Right atrium auricular region (tissue), 2 donors: ENCODE measurements around the gene NOS1AP. TPM values are rescaled to one million over a fixed set of nuclear protein-coding genes. Genes with fewer than 3 reads are reported as not detected.

Experiments used
- DNase-seq: peaks from one replicate; pipeline ENCODE4 v3.0.0-alpha.2; 2019; ENCODE audit warnings: low spot score
- H3K27ac ChIP-seq, 2 donors: fragments of 200-600 bp; sonication (generic); 1 replicate in 1 of 2; 2 replicates in 1 of 2; pipeline ENCODE4 v1.5.1; 2016 to 2019
- H3K27me3 ChIP-seq, 2 donors: fragments of 200-600 bp; sonication (generic); one replicate each; pipeline versions ENCODE4 v1.5.1 to v1.6.0; 2017 to 2019
- H3K36me3 ChIP-seq: fragments of 200-600 bp; sonication (generic); one replicate; pipeline ENCODE4 v1.5.1; 2016
- H3K4me1 ChIP-seq, 2 donors: fragments of 200-600 bp; sonication (generic); one replicate each; pipeline versions ENCODE4 v1.5.1 to v1.6.0; 2017 to 2019
- H3K4me3 ChIP-seq, 2 donors: fragments of 200-600 bp; sonication (generic); 1 replicate in 1 of 2; 2 replicates in 1 of 2; pipeline ENCODE4 v1.5.1; 2017 to 2019; ENCODE audit warnings: mild to moderate bottlenecking in 1 of 2, moderate library complexity in 1 of 2
- H3K9me3 ChIP-seq, 2 donors: fragments of 200-600 bp; sonication (generic); one replicate each; pipeline ENCODE4 v1.5.1; 2019
- CTCF ChIP-seq, 2 donors: fragments of 200-600 bp; sonication (generic); IDR thresholded peaks; one replicate each; pipeline ENCODE4 v1.5.1; 2019; ENCODE audit warnings: antibody characterized with exemption in 2 of 2
- total RNA-seq, 2 donors: library from RNA; depleted of rRNA; stranded (reverse); fragments of >200 nt; gene quantifications; one replicate each; pipeline ENCODE4 v1.1.0, GENCODE V29; 2016

The NOS1AP gene
- total RNA-seq, 2 donors from 2014 or later: 2.2 to 2.4 TPM

GRCh38 chr1:162222730-162223129, 153.2 kb downstream of the NOS1AP start:
- no peaks in the 10 kb centered on the region for H3K36me3 ChIP-seq
- no peak overlapping the region for H3K27ac ChIP-seq
- H3K4me1 ChIP-seq: peaks cover 0 to 15% of the 10 kb centered on the region in 2 donors
- no peak for DNase-seq
- no peaks in the 10 kb centered on the region for H3K9me3 ChIP-seq
- no peak for TF ChIP-seq CTCF (IDR thresholded peaks at IDR 0.05)
- H3K4me3 ChIP-seq: no peak overlapping the region
- H3K27me3 ChIP-seq: no peaks in the 10 kb centered on the region

GRCh38 chr1:162223488-162223887, 154.0 kb downstream of the NOS1AP start:
- H3K9me3 ChIP-seq: no peaks in the 10 kb centered on the region
- no peak for DNase-seq
- no peaks in the 10 kb centered on the region for H3K36me3 ChIP-seq
- no peaks in the 10 kb centered on the region for H3K27me3 ChIP-seq
- TF ChIP-seq CTCF (IDR thresholded peaks at IDR 0.05): no peak
- H3K4me3 ChIP-seq: no peak overlapping the region
- H3K4me1 ChIP-seq: peaks cover 0 to 8% of the 10 kb centered on the region in 2 donors
- H3K27ac ChIP-seq: no peak overlapping the region

GRCh38 chr1:162224267-162224666, 154.8 kb downstream of the NOS1AP start:
- no peak for DNase-seq
- no peaks in the 10 kb centered on the region for H3K4me1 ChIP-seq
- no peak overlapping the region for H3K27ac ChIP-seq
- H3K27me3 ChIP-seq: no peaks in the 10 kb centered on the region
- no peaks in the 10 kb centered on the region for H3K9me3 ChIP-seq
- no peak for TF ChIP-seq CTCF (IDR thresholded peaks at IDR 0.05)
- no peak overlapping the region for H3K4me3 ChIP-seq
- no peaks in the 10 kb centered on the region for H3K36me3 ChIP-seq

- Histone ChIP-seq H3K27ac (no peak overlapping the region), H3K36me3 (no peaks in the 10 kb centered on the region), H3K4me1 (peaks cover 0 to 11% of the 10 kb centered on the region in 2 donors), H3K9me3 (no peaks in the 10 kb centered on the region), H3K27me3 (no peaks in the 10 kb centered on the region), H3K4me3 (no peak overlapping the region)
- no peak for TF ChIP-seq CTCF (IDR thresholded peaks at IDR 0.05)
- no peak for DNase-seq
These were observed 159.1 kb downstream of the NOS1AP start for GRCh38 chr1:162228586-162228985.

- no peak for TF ChIP-seq CTCF (IDR thresholded peaks at IDR 0.05)
- H3K36me3 ChIP-seq: no peaks in the 10 kb centered on the region
- H3K9me3 ChIP-seq: no peaks in the 10 kb centered on the region
- H3K27ac ChIP-seq: no peak overlapping the region
- H3K4me3 ChIP-seq: no peak overlapping the region
- DNase-seq: no peak
- no peaks in the 10 kb centered on the region for H3K27me3 ChIP-seq
- peaks cover 0 to 11% of the 10 kb centered on the region in 2 donors for H3K4me1 ChIP-seq
These were observed 160.1 kb downstream of the NOS1AP start for GRCh38 chr1:162229549-162229948.

- Histone ChIP-seq H3K4me1 (peaks cover 0 to 11% of the 10 kb centered on the region in 2 donors), H3K9me3 (no peaks in the 10 kb centered on the region), H3K4me3 (no peak overlapping the region), H3K36me3 (no peaks in the 10 kb centered on the region), H3K27ac (no peak overlapping the region), H3K27me3 (no peaks in the 10 kb centered on the region)
- no peak for DNase-seq
- peak in 1 of 2 donors; percentile 42 for TF ChIP-seq CTCF (IDR thresholded peaks at IDR 0.05)
These were observed 160.6 kb downstream of the NOS1AP start for GRCh38 chr1:162230096-162230495.
